IMR-90 (cell line): Measurements from ENCODE around the gene GABRQ. TPM values are rescaled to one million over a fixed set of nuclear protein-coding genes. Genes with fewer than 3 reads are reported as not detected.

ENCODE experiments used
- ATAC-seq: fragments of 200-7000 bp; cut with Tn5 transposase; 2 replicates; pipeline ENCODE4 v1.9.1; 2020; ENCODE audit warnings: low read depth, mild to moderate bottlenecking, moderate library complexity
- BruUV-seq: library from RNA; stranded (reverse); fragments of 400-500 nt; replicated peaks from 2 replicates; lab custom pipeline; 2021; lab: Mats Ljungman, UMichigan
- CTCF ChIA-PET: fragments of 300-600 bp; formaldehyde crosslinking; extraction: SDS; loops from one replicate; lab custom pipeline; 2021; ENCODE audit warnings: antibody characterized with exemption; lab: Yijun Ruan, JAX
- POLR2A ChIA-PET: fragments of 300-600 bp; sonication (Branson Sonifier 250); formaldehyde crosslinking; loops from one replicate; lab custom pipeline; 2022; ENCODE audit warnings: antibody characterized with exemption; ENCODE audit not compliant: unreplicated experiment; lab: Charles Lee
- DNase-seq: peaks from one replicate; pipeline ENCODE4 v3.0.0; 2013
- H2AFZ ChIP-seq: replicated peaks from 2 replicates; pipeline ENCODE3; 2013; ENCODE audit warnings: low read length, mild to moderate bottlenecking; ENCODE audit not compliant: poor library complexity
- H2AK5ac ChIP-seq: 2 replicates; pipeline ENCODE4 v1.6.1; 2013; ENCODE audit warnings: low read depth, low read length, inconsistent platforms
- H2AK9ac ChIP-seq: replicated peaks from 2 replicates; pipeline ENCODE3; 2013; ENCODE audit warnings: mild to moderate bottlenecking, low read depth, low read length, moderate library complexity; ENCODE audit not compliant: poor library complexity
- H2BK120ac ChIP-seq: 2 replicates; pipeline ENCODE4 v1.6.1; 2013; ENCODE audit warnings: low read depth, low read length, inconsistent platforms
- H2BK15ac ChIP-seq: 3 replicates; pipeline ENCODE4 v1.6.1; 2013; ENCODE audit warnings: low read depth, low read length, inconsistent platforms
- H2BK20ac ChIP-seq: 2 replicates; pipeline ENCODE4 v1.6.1; 2013; ENCODE audit warnings: low read depth, mild to moderate bottlenecking, inconsistent platforms, low read length, moderate library complexity
- H2BK5ac ChIP-seq: 2 replicates; pipeline ENCODE4 v1.6.1; 2013; ENCODE audit warnings: mild to moderate bottlenecking, low read depth, low read length, inconsistent platforms; ENCODE audit not compliant: poor library complexity, severe bottlenecking
- H3K14ac ChIP-seq: replicated peaks from 2 replicates; pipeline ENCODE4 v1.6.1; 2013; ENCODE audit warnings: low read depth, low read length, inconsistent platforms
- H3K18ac ChIP-seq: 2 replicates; pipeline ENCODE4 v1.6.1; 2013; ENCODE audit warnings: low read depth, low read length, control low read depth
- H3K23ac ChIP-seq: 2 replicates; pipeline ENCODE4 v1.6.1; 2013; ENCODE audit warnings: low read depth, low read length, inconsistent platforms
- H3K27ac ChIP-seq: 2 replicates; pipeline ENCODE4 v1.5.1; 2013; ENCODE audit warnings: mild to moderate bottlenecking, control low read depth, low read length; ENCODE audit not compliant: insufficient read depth
- H3K27me3 ChIP-seq: 2 replicates; pipeline ENCODE4 v1.6.1; 2013; ENCODE audit warnings: low read length; ENCODE audit not compliant: control insufficient read depth, insufficient read depth
- H3K36me3 ChIP-seq: 2 replicates; pipeline ENCODE4 v1.6.1; 2013; ENCODE audit warnings: low read length, mixed read lengths; ENCODE audit not compliant: control insufficient read depth, insufficient read depth
- H3K4ac ChIP-seq: 2 replicates; pipeline ENCODE4 v1.6.1; 2013; ENCODE audit warnings: low read depth, low read length, inconsistent platforms
- H3K4me1 ChIP-seq: 2 replicates; pipeline ENCODE4 v1.6.1; 2013; ENCODE audit warnings: low read length, mixed read lengths; ENCODE audit not compliant: control insufficient read depth, insufficient read depth
- H3K4me2 ChIP-seq: 2 replicates; pipeline ENCODE4 v1.6.1; 2013; ENCODE audit warnings: low read depth, mild to moderate bottlenecking, control low read depth, low read length, moderate library complexity
- H3K4me3 ChIP-seq: 2 replicates; pipeline ENCODE4 v1.5.1; 2013; ENCODE audit warnings: low read depth, mild to moderate bottlenecking, control low read depth, low read length, moderate library complexity; ENCODE audit not compliant: insufficient read depth
- H3K56ac ChIP-seq: 2 replicates; pipeline ENCODE4 v1.6.1; 2013; ENCODE audit warnings: low read length, inconsistent platforms; ENCODE audit not compliant: insufficient read depth; ENCODE audit errors: extremely low read depth
- H3K79me1 ChIP-seq, 2 experiments: 2 replicates each; pipeline ENCODE4 v1.6.1; 2013; ENCODE audit warnings: low read length in 2 of 2, inconsistent platforms in 1 of 2, low read depth in 1 of 2
- H3K9ac ChIP-seq: 2 replicates; pipeline ENCODE4 v1.6.1; 2013; ENCODE audit warnings: low read depth, low read length, control low read depth
- H3K9me1 ChIP-seq: 2 replicates; pipeline ENCODE4 v1.6.1; 2013; ENCODE audit warnings: low read length, inconsistent platforms; ENCODE audit not compliant: insufficient read depth
- H3K9me3 ChIP-seq: 2 replicates; pipeline ENCODE4 v1.6.1; 2013; ENCODE audit warnings: low read length; ENCODE audit not compliant: control insufficient read depth, insufficient read depth
- H4K20me1 ChIP-seq: 2 replicates; pipeline ENCODE4 v1.6.1; 2013; ENCODE audit warnings: low read length, inconsistent platforms; ENCODE audit not compliant: insufficient read depth
- H4K5ac ChIP-seq: 2 replicates; pipeline ENCODE4 v1.6.1; 2013; ENCODE audit warnings: mild to moderate bottlenecking, low read depth, low read length, control low read depth
- H4K8ac ChIP-seq, 2 experiments: 2 replicates each; pipeline ENCODE4 v1.6.1; 2013; ENCODE audit warnings: low read depth in 2 of 2, low read length in 2 of 2, control low read depth in 1 of 2, inconsistent platforms in 1 of 2
- H4K91ac ChIP-seq: 2 replicates; pipeline ENCODE4 v1.6.1; 2013; ENCODE audit warnings: low read depth, low read length, inconsistent platforms; ENCODE audit not compliant: insufficient read depth
- BHLHE40 ChIP-seq: fragments of 150-350 bp; IDR thresholded peaks from 2 replicates; pipeline ENCODE4 v1.6.1; 2016; ENCODE audit warnings: mild to moderate bottlenecking, low read depth, low read length
- CEBPB ChIP-seq: IDR thresholded peaks from 2 replicates; pipeline ENCODE4 v1.6.1; 2012; ENCODE audit warnings: low read depth, low read length, improper control_type of control experiment
- CHD1 ChIP-seq: IDR thresholded peaks from 2 replicates; pipeline ENCODE4 v1.6.1; 2012; ENCODE audit warnings: low read depth, low read length, improper control_type of control experiment
- ELK1 ChIP-seq: fragments of 150-350 bp; IDR thresholded peaks from 2 replicates; pipeline ENCODE4 v1.6.1; 2016; ENCODE audit warnings: low read depth, mild to moderate bottlenecking, low read length, moderate library complexity, borderline replicate concordance
- FOS ChIP-seq: fragments of 150-350 bp; IDR thresholded peaks from 2 replicates; pipeline ENCODE4 v1.6.1; 2016; ENCODE audit warnings: low read depth, low read length
- MAZ ChIP-seq: IDR thresholded peaks from 2 replicates; pipeline ENCODE4 v1.6.1; 2012; ENCODE audit warnings: low read depth, mild to moderate bottlenecking, low read length, improper control_type of control experiment, moderate library complexity, borderline replicate concordance
- MXI1 ChIP-seq: IDR thresholded peaks from 2 replicates; pipeline ENCODE4 v1.6.1; 2012; ENCODE audit warnings: low read depth, mild to moderate bottlenecking, low read length, moderate library complexity, borderline replicate concordance
- NFE2L2 ChIP-seq: fragments of 150-350 bp; IDR thresholded peaks from 2 replicates; pipeline ENCODE4 v1.6.1; 2016; ENCODE audit warnings: low read depth, mild to moderate bottlenecking, low read length
- POLR2A ChIP-seq: IDR thresholded peaks from 2 replicates; pipeline ENCODE4 v1.6.1; 2012; ENCODE audit warnings: mild to moderate bottlenecking, low read depth, low read length
- RAD21 ChIP-seq: IDR thresholded peaks from 2 replicates; pipeline ENCODE4 v1.6.1; 2012; ENCODE audit warnings: low read length, improper control_type of control experiment
- RFX5 ChIP-seq: IDR thresholded peaks from 2 replicates; pipeline ENCODE4 v1.8.0; 2012; ENCODE audit warnings: low read depth, mild to moderate bottlenecking, low read length, moderate library complexity
- SMC3 ChIP-seq: fragments of 150-350 bp; IDR thresholded peaks from 2 replicates; pipeline ENCODE4 v1.6.1; 2016; ENCODE audit warnings: low read depth, mild to moderate bottlenecking, antibody characterized with exemption, low read length, moderate library complexity
- USF2 ChIP-seq: fragments of 150-350 bp; IDR thresholded peaks from 2 replicates; pipeline ENCODE4 v1.6.1; 2017; ENCODE audit warnings: mild to moderate bottlenecking, antibody characterized with exemption, low read length, low read depth
- WGBS, 2 experiments: methylation state at CpG; one replicate each; pipeline versions ENCODE4 v1.1.5 to v1.1.7; 2013; ENCODE audit warnings: missing lambda C conversion rate in 2 of 2; ENCODE audit not compliant: insufficient read length in 1 of 2; ENCODE audit errors: extremely low coverage in 2 of 2; 5-methylcytosine and 5-hydroxymethylcytosine counted together
- dilution Hi-C: fragments of 300-500 bp; cut with HindIII; formaldehyde crosslinking; loops from one replicate; pipeline ENCODE4 v1.14.3; 2018; ENCODE audit warnings: low sequenced_read_pairs; ENCODE audit not compliant: unreplicated experiment
- in situ Hi-C: fragments of 300-500 bp; cut with MboI; formaldehyde crosslinking; loops from 3 replicates; pipeline ENCODE4 v1.14.3; 2019; ENCODE audit warnings: low sequenced_read_pairs, inconsistent platforms, mixed read lengths
- intact Hi-C: fragments of 100-400 bp; cut with micrococcal nuclease; formaldehyde crosslinking; loops from 2 replicates; pipeline ENCODE4 v1.10.0; 2022
- polyA plus RNA-seq, 3 experiments: library from polyadenylated mRNA; depleted of rRNA; stranded (reverse); fragments of >200 nt; gene quantifications; 2 replicates each; pipeline ENCODE4 v1.2.3, GENCODE V29; 2012; ENCODE audit warnings: low replicate concordance in 1 of 3
- total RNA-seq: library from RNA; depleted of rRNA; stranded (reverse); fragments of >200 nt; gene quantifications from 2 replicates; pipeline ENCODE4 v1.2.3, GENCODE V29; 2012

The GABRQ gene
- total and polyA plus RNA-seq, 2 of the 4 experiments (the other 2 are of a cell fraction) = under 0.01 to 0.03 TPM

DNA sequence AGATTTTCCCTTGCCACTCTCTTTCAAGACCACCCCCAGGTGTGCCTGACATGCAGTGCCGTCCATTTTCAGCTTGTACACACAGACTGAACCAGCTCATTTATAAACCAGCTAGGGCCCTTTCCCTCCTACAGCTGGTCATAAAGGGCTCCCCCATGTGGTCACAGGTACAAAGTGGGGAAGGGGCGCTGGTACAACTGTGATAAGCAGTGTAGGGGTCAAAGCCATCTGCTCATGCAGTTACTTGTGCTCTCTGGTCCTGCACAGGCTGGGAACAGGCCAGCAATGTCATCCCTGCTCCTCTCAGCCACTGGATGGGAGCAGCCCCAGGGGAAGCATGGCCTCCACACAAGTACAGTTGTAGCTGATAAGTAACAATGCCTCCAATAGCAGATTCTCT, 20.6 kb downstream of the GABRQ start:
- no peaks in the 10 kb centered on the region for H3K9me1 ChIP-seq
- no peak for ATAC-seq
- BruUV-seq = no TSS peak
- H4K91ac ChIP-seq = no peak overlapping the region
- H3K18ac ChIP-seq = no peak overlapping the region
- no peaks in the 10 kb centered on the region for H3K79me1 ChIP-seq
- H2BK120ac ChIP-seq = no peak overlapping the region
- no peak for TF ChIP-seq CHD1
- TF ChIP-seq MAZ = no peak
- TF ChIP-seq NFE2L2 = no peak
- TF ChIP-seq USF2 = no peak
- no peak for TF ChIP-seq FOS
- no peak for TF ChIP-seq POLR2A
- TF ChIP-seq BHLHE40 = no peak
- TF ChIP-seq CEBPB = no peak
- TF ChIP-seq SMC3 = no peak
- TF ChIP-seq RFX5 = no peak
- TF ChIP-seq MXI1 = no peak
- TF ChIP-seq ELK1 = no peak
- TF ChIP-seq RAD21 = no peak
- no peak overlapping the region for H3K4me2 ChIP-seq
- dilution Hi-C loops (no loop called here), in situ Hi-C loops (no loop called here), intact Hi-C loops (no loop called here)
- no peaks in the 10 kb centered on the region for H3K27me3 ChIP-seq
- H3K4me3 ChIP-seq = no peak overlapping the region
- H2BK15ac ChIP-seq = no peak overlapping the region
- no peak overlapping the region for H3K14ac ChIP-seq
- no peak overlapping the region for H3K56ac ChIP-seq
- H3K4ac ChIP-seq = no peak overlapping the region
- no peaks in the 10 kb centered on the region for H3K4me1 ChIP-seq
- WGBS, 2 experiments = no CpG with 5 or more reads among the region's 2 CpGs
- H2BK20ac ChIP-seq = no peak overlapping the region
- H4K20me1 ChIP-seq = no peaks in the 10 kb centered on the region
- no peak overlapping the region for H4K8ac ChIP-seq
- CTCF ChIA-PET = no interaction called here
- no peaks in the 10 kb centered on the region for H3K9me3 ChIP-seq
- POLR2A ChIA-PET = no interaction called here
- no peak overlapping the region for H2BK5ac ChIP-seq
- H3K23ac ChIP-seq = no peak overlapping the region
- H3K9ac ChIP-seq = no peak overlapping the region
- no peaks in the 10 kb centered on the region for H3K36me3 ChIP-seq
- H2AK5ac ChIP-seq = no peak overlapping the region
- no peak overlapping the region for H2AFZ ChIP-seq
- H3K27ac ChIP-seq = no peak overlapping the region
- no peak overlapping the region for H2AK9ac ChIP-seq
- no peak overlapping the region for H4K5ac ChIP-seq
- no peak for DNase-seq
